ENCODE data around the gene THAP2.

DNA sequence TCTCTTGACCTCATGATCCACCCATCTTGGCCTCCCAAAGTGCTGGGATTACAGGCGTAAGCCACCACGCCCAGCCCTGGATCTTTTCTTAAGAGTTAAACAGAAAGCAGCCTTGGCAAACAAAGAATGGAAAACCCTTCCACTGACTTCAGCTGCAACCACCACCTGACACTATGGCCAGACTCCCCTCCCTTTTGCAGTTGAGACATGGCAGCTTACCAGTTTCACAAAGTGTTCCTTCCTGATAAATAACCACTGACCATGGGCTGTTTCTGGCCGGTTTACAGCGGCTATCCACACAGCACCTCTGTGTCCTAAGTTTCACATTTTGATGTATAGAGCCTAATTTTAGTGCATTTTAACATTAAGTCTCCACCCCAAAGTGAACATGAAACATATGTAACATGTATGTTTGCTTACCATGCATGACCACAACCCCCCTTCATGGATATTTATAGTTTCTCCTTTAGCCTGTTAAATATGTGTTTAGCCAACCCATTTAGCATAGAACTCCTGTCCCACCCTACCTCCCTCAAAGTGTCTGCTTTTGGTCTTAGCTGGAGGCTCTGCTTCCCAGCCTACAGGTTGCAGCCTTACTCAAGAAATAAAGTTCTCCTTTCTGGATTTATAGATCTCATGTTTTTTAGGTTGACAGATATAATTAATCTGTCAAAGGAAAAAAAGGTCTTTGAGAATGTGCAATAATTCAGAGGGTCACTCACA is 57.8 kb downstream of the THAP2 start:
- TF ChIP-seq, protein P1, sequence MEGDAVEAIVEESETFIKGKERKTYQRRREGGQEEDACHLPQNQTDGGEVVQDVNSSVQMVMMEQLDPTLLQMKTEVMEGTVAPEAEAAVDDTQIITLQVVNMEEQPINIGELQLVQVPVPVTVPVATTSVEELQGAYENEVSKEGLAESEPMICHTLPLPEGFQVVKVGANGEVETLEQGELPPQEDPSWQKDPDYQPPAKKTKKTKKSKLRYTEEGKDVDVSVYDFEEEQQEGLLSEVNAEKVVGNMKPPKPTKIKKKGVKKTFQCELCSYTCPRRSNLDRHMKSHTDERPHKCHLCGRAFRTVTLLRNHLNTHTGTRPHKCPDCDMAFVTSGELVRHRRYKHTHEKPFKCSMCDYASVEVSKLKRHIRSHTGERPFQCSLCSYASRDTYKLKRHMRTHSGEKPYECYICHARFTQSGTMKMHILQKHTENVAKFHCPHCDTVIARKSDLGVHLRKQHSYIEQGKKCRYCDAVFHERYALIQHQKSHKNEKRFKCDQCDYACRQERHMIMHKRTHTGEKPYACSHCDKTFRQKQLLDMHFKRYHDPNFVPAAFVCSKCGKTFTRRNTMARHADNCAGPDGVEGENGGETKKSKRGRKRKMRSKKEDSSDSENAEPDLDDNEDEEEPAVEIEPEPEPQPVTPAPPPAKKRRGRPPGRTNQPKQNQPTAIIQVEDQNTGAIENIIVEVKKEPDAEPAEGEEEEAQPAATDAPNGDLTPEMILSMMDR (IDR thresholded peaks at IDR 0.05) = no peak
- TF ChIP-seq POLR2A (IDR thresholded peaks at IDR 0.05) = no peak

All from thyroid gland (tissue), 4 donors.